Measurements from ENCODE around the gene JAZF1. TPM values are rescaled to one million over a fixed set of nuclear protein-coding genes. Genes with fewer than 3 reads are reported as not detected.

Gene JAZF1
- total and polyA plus RNA-seq, 2 of the 8 experiments (the other 6 are each of a cell fraction or from before 2014, with no cell fraction given) = 2.6 to 21.8 TPM

- FAIRE-seq = no peak
- H3K4me3 ChIP-seq (ENCODE audit: extremely low read depth in 1 of 4, insufficient read depth in 2 of 4, low read depth in 3 of 4, low read length in 4 of 4) = no peak overlapping the region
These were observed 77.8 kb downstream of the JAZF1 start for GRCh38 chr7:28102797-28103196.

More at GRCh38 chr7:28102797-28103196, 77.8 kb downstream of the JAZF1 start:
- H4K8ac ChIP-seq (ENCODE audit: extremely low read depth, insufficient read depth, low read length) = no peak overlapping the region
- ChIA-PET POLR2A (ENCODE audit: partially characterized antibody) (no interaction called here), CTCF (ENCODE audit: partially characterized antibody) (interaction anchor here (10.9 kb wide), 1 partner anchor 44 kb away, joined by 181 read pairs; no protein-coding TSS in a partner anchor)
- 89% methylated on average over 6 of the region's 6 CpGs; no CpG with 5 or more reads in 1 of the 2 experiments for WGBS, 2 experiments (ENCODE audit: extremely low coverage in 1 of 2, insufficient coverage in 1 of 2, insufficient read length in 1 of 2, insufficient replicate concordance in 2 of 2, low coverage in 1 of 2, low lambda C conversion rate in 2 of 2, missing lambda C conversion rate in 1 of 2)
- no peaks in the 10 kb centered on the region for H3K27me3 ChIP-seq (replicated peaks in 1 of 4; ENCODE audit: control insufficient read depth in 3 of 4, extremely low read depth in 1 of 4, insufficient read depth in 3 of 4, low read length in 3 of 4)
- H3K18ac ChIP-seq (ENCODE audit: extremely low read depth, low read length) = no peak overlapping the region
- no peaks in the 10 kb centered on the region for H3K79me1 ChIP-seq (ENCODE audit: low read depth, low read length)
- H3K9ac ChIP-seq (replicated peaks in 1 of 4; ENCODE audit: extremely low read depth in 1 of 4, low read depth in 3 of 4, low read length in 3 of 4) = no peak overlapping the region
- H2BK12ac ChIP-seq (ENCODE audit: low read depth, low read length) = no peak overlapping the region
- H2BK15ac ChIP-seq (ENCODE audit: low read length) = no peak overlapping the region
- H2AK5ac ChIP-seq (ENCODE audit: low read depth, low read length) = no peak overlapping the region; the same call in 1 of the 2 replicates
- no peak overlapping the region for H2BK5ac ChIP-seq (ENCODE audit: low read depth, low read length)
- no peak overlapping the region for H2BK20ac ChIP-seq (ENCODE audit: low read length)
- no peak overlapping the region for H3K4me2 ChIP-seq (ENCODE audit: insufficient read depth in 1 of 2, low read depth in 2 of 2, low read length in 2 of 2)
- no peak for DNase-seq (ENCODE audit: low read depth in 1 of 2, low spot score in 2 of 2)
- no peak for TF ChIP-seq HDAC2 (IDR thresholded peaks at IDR 0.05; ENCODE audit: borderline replicate concordance in 1 of 2, low read depth in 2 of 2, low read length in 2 of 2)
- no peak for TF ChIP-seq RFX5 (IDR thresholded peaks at IDR 0.05; ENCODE audit: borderline replicate concordance, low read depth, low read length)
- TF ChIP-seq TBP (IDR thresholded peaks at IDR 0.05; ENCODE audit: low read depth, low read length) = no peak
- no peak for TF ChIP-seq SIX5 (IDR thresholded peaks at IDR 0.05; ENCODE audit: low read depth, low read length)
- TF ChIP-seq YY1 (IDR thresholded peaks at IDR 0.05; ENCODE audit: low read depth, low read length) = no peak
- H3K56ac ChIP-seq (replicated peaks; ENCODE audit: insufficient read length, low read depth, low read length) = no peak overlapping the region
- H3K14ac ChIP-seq (ENCODE audit: insufficient read length) = no peak overlapping the region
- peaks cover 0 to 9% (median 5%) of the 10 kb centered on the region in 4 experiments; a peak in 4 of 7 replicates for H3K4me1 ChIP-seq (replicated peaks in 1 of 4; ENCODE audit: control insufficient read depth in 3 of 4, insufficient read depth in 4 of 4, low read length in 3 of 4)
- no peak overlapping the region for H3K4ac ChIP-seq (replicated peaks; ENCODE audit: insufficient read length, low read depth, low read length)
- no peaks in the 10 kb centered on the region for H4K20me1 ChIP-seq (replicated peaks in 1 of 2; ENCODE audit: control insufficient read depth in 1 of 2, insufficient read depth in 2 of 2, low read length in 2 of 2)
- no peak overlapping the region for H2AFZ ChIP-seq (ENCODE audit: low read length)
- H4K91ac ChIP-seq (replicated peaks; ENCODE audit: insufficient read length, low read length) = no peak overlapping the region
- H3K27ac ChIP-seq (ENCODE audit: low read depth, low read length) = no peak overlapping the region
- no peaks in the 10 kb centered on the region; the same call in 1 of the 2 replicates for H3K23me2 ChIP-seq (ENCODE audit: low read depth, low read length)
- H3K23ac ChIP-seq (ENCODE audit: insufficient read length) = no peak overlapping the region
- no peaks in the 10 kb centered on the region for H3K79me2 ChIP-seq (ENCODE audit: control insufficient read depth in 1 of 2, insufficient read depth in 2 of 2, low read length in 2 of 2)
- no peaks in the 10 kb centered on the region for H3K36me3 ChIP-seq (ENCODE audit: control insufficient read depth in 2 of 4, insufficient read depth in 4 of 4, low read length in 3 of 4)
- no peak overlapping the region for H4K5ac ChIP-seq (ENCODE audit: insufficient read length, low read depth, low read length)
- H3K9me3 ChIP-seq (ENCODE audit: insufficient read depth in 2 of 2, low read depth in 1 of 2, low read length in 1 of 2) = no peaks in the 10 kb centered on the region
- H2BK120ac ChIP-seq (replicated peaks; ENCODE audit: low read depth, low read length) = no peak overlapping the region

All from H1 (cell line).